Fibroblast of skin of abdomen (primary cell): ENCODE results near the gene MRPL54.

ENCODE experiments used
- DNase-seq: peaks from one replicate; pipeline ENCODE4 v3.0.0-alpha.2; 2013

Gene MRPL54

DNA sequence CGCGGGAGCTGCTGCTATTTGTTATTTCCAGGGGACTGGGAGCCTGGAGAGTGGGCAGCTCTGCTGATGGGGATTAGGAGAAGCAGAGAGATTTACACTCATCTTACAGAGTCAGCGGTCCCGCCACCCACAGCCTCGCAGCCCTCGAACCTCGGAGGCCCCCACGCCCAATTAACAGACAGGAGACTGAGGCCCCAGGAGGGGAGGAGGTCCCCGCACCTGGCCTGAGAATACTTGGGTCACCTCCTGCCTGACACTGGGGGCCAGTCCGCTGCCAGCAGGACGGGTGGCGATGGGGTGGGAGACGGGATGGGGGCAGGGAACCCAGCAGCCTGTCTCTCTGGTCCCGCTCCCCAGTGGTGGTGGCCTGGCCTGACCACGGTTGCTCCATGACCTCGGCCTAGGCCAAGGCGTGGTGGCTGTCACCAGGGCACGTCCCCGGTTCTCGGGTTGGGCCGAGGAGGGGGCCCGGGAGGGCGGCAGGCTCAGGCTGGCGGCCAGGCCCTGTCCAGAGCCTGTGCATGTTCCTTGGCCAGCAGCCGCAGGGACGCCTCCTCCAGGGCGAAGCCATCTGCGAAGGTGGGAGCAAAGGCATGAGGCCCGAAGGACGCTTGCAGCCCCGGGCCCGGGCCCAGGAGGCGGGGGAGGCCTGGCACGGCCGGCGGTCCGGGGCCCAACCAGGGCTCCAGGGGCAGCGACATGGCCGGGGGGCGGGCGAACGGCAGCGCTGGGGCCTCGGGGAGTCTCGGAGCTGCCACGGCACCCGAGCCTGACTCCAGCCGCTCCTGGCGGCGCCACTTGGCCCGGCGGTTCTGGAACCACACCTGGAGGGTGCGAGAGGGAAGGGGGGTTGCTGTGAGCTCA lies 7.9 kb downstream of the MRPL54 start:
- DNase-seq: no peak

DNA sequence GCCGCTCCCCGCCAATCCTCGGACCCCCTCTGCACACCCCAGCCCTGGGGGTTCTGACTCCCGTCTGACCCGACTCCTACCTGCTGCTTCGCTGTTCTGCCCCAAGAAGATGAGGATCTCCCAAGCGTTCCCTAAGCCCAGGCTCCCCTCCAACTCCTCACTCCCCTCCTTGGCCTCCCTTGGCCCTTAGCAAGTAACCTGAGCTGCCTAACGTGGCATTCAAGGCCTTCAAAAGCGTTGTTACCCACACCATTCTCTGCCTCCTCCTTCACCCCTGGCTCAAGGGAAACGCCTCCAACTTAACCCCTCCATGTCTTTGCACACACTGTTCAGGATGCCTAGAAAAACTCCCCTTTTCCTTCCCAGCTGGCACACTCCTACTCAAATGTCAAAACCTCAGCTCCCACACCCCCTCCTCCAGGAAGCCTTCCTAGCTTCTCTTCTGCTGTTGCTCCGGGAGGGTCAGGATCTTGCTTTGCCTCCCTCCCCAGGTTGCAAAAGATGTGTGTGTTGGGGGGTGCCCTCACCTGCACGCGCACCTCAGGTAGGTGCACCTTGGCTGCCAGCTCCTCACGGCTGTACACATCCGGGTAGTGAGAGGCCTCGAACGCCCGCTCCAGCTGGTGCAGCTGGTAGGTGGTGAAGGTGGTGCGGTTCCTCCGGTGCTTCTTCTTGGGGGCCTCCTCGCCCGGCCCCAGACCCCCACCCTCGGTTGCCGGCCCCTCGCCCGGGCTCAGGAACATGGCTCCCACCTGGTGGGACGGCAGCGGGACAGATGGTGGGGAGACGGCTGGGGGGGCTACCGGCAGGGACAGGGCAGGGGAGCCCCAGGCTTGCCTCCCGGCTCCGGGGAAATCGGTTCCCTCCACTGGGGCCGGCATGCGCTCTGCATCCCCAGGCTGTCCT lies 8.8 kb downstream of the MRPL54 start:
- no peak for DNase-seq

GRCh38 chr19:3771906-3772455 lies 9.5 kb downstream of the MRPL54 start, which contains the start of gene RAX2:
Gene RAX2, minus strand, starts transcription at chr19:3772228. Its CDS starts 486 bp downstream, at chr19:3771742.
- DNase-seq: no peak

GRCh38 chr19:3773814-3774515 lies 11.5 kb downstream of the MRPL54 start:
- DNase-seq: no peak

DNA sequence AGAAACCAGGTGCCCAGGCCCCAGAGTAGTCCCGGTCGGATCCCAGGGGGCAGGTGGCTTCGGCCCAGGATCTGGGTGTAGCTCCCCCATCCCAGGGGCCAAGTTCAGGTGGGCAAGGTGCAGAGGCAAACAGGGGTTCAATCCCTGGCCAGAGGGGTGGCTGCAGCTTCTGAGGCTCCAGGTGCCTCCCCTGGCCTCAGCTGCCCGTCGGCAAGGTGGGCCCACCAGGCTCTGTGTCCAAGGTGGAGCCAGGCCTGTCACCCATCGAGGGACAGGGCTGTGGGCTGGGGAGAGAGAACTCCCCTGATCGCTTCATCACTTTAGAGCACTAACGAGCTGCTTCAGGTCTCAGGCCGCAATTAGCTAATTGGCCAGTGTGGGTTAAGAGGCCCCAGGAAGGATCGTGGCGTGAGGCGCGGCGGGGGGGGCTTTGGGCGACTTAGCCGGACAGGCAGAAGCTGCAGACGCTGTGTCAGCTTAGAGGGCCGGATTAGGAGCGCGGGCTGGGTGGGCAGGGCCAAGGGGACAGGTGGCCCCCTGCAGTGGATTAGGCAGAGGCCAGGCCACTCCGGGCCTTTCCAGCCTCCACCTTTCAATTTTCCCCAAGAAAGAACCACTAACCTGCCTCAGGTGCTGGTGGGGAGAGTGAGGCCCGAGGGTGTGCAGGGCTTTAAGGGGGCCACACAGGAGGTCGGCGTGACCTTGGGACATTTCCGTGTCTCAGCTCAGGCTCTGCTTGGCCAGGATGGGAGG lies 12.3 kb downstream of the MRPL54 start:
- DNase-seq: no peak

DNA sequence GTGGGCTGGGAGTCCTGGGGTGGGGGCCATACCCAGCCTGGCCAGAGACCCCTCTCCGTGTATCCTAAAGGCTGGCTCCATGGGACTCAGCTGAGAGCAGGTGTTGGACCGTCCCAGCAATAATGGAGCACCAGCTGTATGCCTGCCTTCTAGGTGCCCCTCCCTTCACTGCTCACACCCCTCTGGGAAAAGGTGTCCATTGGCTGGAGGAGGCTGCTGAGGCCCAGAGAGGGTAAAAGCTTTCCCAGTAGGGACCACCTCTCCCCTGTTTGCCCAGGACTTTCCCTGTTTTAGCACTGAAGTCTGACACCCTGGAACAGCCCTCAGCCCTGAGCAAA lies 12.9 kb downstream of the MRPL54 start:
- DNase-seq: no peak

DNA sequence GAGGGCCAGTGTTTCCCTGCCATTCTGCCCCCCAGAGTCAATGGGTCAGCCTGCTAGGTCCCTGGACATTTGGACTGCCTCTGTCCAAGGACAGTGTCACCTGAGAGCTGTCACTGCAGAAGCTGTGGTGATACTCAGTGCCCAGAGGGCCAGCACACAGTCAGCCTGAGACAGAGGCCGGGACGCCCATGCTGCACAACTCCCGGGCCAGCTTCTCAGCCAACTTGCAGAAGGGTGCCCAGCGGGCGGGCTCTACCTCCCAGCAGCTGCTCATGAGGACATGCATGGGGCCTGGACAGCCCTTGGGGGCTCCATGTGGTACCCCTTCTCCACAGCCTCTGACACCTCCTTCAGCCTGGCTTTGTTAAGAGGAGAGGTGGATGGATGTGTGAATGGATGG lies 13.3 kb downstream of the MRPL54 start:
- DNase-seq: no peak

DNA sequence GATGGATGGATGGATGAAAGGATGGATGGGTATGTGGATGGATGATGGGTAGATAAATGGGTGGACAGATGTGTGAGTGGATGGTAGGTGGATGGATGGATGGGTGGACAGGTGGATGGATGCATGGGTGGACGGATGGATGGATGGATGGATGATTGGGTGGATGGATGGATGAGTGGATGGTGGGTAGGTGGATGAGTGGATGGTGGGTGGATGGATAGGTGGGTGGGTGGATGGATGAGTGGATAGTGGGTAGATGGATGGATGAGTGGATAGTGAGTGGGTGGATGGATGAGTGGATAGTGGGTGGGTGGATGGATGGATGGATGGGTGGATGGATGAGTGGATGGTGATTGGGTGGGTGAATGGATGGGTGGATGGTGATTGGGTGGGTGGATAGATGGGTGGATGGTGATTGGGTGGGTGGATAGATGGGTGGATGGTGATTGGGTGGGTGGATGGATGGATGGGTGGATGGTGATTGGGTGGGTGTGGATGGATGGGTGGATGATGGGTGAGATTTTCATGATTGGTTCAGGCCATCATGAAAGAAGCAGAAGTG lies 14.1 kb downstream of the MRPL54 start:
- no peak for DNase-seq

DNA sequence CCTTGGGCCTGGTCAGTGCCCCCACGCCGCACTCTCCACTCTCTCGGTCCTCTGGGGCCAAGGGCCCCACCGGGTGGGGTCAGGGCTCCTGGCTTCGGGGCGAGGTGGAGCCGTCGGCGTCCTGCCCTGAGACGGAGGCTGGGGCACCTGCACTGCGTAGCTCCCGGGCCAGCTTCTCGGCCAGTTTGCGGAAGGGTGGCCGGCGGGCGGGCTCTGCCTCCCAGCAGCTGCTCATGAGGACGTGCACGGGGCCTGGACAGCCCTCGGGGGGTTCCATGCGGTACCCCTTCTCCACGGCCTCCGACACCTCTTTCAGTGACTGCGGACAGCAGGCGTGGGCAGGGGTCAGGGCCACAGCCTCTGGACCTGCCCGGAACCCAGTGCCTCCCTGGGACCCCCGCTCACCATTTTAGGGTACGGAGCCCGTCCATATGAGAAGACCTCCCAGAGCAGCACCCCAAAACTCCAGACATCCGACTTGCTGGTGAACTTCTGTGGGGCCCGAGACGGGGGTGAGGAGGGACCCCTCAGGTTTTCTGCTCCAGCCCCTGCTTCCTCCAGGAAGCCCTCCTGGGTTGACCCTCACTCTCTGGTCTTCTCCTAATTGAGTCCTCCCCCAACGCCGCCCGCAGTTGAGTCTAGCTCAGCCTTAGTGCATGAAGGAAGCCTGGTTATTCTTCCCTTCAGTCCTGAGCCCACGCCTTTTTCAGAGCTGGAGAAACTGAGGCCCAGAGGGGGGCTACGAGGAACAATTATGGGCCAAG lies 15.8 kb downstream of the MRPL54 start:
- DNase-seq: no peak

DNA sequence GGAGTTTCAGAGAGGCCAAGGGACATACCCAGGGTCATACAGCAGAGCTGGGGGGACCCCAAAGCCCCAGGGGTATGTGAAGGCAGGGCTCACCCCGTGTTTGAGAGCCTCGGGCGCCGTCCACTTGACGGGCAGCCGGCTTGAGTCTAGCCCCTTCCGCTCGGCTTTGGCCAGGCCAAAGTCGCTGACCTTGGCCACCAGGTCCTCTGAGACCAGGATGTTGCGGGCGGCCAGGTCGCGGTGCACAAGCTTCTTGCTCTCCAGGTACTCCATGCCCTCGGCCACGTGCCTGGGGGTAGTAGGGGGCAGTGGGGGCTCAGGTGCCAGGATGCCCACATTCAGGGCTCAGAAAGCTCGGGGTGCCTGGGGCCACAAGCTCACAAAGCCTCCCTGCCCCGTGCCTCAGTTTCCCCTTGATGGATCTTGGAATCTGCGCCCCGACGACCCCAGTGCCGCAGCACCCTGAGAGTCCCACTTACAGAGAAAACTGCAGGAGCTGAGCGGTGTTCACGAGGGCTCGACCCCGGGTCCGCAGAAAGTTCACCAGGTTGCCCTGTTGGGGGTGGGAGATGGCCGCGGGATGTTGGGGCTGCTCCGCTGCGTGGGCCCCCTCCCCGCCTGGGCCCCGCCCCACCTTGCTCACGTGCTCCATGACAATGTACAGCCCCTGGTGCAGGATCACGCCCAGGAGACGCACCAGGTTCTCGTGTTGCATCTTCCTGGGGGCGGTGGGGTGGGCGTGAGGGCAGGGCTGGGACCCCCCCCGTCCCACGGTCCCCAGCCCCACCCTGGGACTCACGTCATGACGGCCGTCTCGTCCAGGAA lies 16.6 kb downstream of the MRPL54 start:
- no peak for DNase-seq

GRCh38 chr19:3780786-3781304 lies 18.4 kb downstream of the MRPL54 start:
- DNase-seq: no peak

GRCh38 chr19:3781603-3782002 lies 19.1 kb downstream of the MRPL54 start:
- DNase-seq: no peak

- no peak for DNase-seq
Observed at GRCh38 chr19:3782330-3782729, 19.8 kb downstream of the MRPL54 start.

DNA sequence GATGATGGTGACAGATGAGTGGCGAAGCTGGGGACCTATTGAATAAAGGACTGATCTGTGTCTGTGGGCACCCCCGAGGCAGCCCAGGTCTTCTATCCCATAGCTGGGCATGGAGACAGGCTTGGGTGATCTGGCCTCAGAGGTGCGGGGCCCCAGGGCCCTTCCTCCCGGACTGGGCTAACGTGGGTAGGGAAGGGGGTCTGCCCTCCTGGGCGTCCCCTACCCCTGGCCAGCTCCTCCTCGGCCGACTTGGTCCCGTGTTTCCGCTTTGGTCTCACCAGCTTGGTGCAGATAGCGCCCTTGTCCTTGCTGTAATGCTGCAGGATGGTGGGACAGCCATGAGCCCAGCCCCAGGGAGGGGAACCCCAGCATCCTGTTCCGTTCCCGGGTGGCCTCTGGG lies 20.4 kb downstream of the MRPL54 start:
- DNase-seq: no peak

DNA sequence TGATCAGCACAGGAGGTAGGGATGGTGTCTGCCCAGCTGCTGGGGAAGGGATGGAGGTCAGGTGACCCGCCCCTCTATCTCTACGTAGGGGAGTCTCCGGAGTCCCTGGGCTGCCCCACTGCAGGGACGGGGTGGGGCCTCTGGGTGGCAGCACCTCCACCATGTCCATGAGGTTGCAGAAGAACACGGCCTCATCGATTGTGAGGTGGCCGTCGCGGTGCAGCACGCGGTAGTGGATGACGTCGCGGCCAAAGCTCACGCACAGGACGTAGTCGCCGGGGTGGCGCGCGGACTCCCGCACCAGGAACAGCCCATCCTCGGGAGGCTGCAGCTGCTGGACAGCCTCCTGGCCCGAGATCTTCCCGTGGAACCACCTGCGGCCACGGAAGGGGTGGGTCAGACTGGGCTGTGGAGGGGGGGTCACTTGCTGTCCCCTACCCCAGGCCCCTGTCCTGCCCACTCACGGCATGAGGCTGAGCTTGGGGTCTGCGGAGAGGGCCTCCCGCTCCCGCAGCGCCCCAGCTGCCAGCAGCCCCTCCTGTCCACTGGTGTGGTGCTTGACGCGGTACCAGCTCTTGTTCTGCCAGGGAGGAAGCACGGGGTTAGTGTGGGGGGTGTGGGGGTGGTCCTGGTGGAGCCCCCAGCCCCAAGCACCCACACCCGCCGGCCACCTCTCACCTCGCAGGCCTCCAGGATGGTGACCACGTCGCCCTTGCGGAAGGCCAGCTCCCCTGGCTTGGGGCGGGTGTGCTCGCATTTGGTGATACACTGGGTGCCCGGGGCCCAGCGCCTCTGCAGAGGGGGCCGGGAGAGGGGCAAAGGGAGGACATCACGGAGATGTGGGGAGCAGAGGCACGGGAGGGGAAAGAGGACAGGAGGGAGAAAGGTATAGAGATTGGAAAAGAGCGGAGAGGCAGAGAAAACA lies 21.4 kb downstream of the MRPL54 start:
- DNase-seq: no peak

- DNase-seq: no peak
Observed at GRCh38 chr19:3784607-3785450, 22.3 kb downstream of the MRPL54 start.

GRCh38 chr19:3785451-3785937 lies 23.0 kb downstream of the MRPL54 start:
- no peak for DNase-seq
